Pons (tissue), 1 donor: ENCODE results near the gene CRYBG1.

Source experiments
- DNase-seq: peaks from one replicate; pipeline ENCODE4 v3.0.0-alpha.2; 2016; ENCODE audit warnings: low spot score

Gene CRYBG1

GRCh38 chr6:106591111-106591825 lies 230.8 kb downstream of the CRYBG1 start:
- no peak for DNase-seq

- no peak for DNase-seq
Observed at GRCh38 chr6:106599440-106599839, 238.9 kb downstream of the CRYBG1 start.

GRCh38 chr6:106600329-106600728 lies 239.8 kb downstream of the CRYBG1 start:
- DNase-seq = no peak

DNA sequence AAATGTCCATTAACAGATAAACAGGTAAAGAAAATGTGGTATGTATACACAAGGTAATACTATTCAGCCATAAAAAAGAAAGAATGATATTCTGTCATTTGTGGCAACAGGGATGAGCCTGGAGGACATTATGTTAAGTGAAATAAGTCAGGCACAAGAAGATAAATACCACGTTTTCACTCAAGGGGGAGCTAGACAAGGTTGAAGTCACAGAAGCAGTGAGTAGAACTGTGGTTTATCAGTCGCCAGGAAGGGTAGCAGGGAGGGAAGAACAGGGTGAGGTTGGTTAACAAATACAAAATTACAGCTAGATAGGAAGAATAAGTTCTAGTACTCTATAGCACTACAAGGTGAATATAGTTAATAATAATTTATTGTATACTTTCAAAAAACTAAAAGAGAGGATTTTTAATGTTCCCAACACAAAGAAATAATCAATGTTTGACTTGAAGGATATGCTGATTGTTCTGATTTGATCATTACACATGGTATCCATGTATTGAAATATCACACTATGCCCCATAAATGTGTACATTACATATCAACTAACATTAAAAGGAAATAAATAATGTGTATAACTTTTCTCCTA lies 247.7 kb downstream of the CRYBG1 start:
- peak; percentile 42 for DNase-seq

- DNase-seq = no peak
Observed at GRCh38 chr6:106609699-106610098, 249.2 kb downstream of the CRYBG1 start.

DNA sequence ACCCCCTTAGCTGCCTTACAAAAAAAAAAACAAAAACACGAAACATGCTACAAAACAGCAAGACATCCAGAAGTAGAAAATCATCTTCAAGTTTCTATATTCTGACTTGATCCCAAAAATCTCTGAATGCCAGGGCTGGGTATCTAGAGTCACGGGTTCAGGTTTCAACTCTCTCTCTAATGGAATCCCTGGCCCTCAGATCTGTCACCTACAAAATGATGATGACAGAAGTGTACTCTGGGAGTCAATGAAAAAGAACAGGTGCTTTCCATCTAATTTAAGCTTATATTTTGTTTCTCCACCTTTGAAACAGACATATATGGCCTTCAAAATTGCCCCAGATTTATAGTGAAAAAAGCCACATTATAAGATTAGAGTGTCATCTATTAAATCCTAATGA lies 250.5 kb downstream of the CRYBG1 start:
- no peak for DNase-seq

DNA sequence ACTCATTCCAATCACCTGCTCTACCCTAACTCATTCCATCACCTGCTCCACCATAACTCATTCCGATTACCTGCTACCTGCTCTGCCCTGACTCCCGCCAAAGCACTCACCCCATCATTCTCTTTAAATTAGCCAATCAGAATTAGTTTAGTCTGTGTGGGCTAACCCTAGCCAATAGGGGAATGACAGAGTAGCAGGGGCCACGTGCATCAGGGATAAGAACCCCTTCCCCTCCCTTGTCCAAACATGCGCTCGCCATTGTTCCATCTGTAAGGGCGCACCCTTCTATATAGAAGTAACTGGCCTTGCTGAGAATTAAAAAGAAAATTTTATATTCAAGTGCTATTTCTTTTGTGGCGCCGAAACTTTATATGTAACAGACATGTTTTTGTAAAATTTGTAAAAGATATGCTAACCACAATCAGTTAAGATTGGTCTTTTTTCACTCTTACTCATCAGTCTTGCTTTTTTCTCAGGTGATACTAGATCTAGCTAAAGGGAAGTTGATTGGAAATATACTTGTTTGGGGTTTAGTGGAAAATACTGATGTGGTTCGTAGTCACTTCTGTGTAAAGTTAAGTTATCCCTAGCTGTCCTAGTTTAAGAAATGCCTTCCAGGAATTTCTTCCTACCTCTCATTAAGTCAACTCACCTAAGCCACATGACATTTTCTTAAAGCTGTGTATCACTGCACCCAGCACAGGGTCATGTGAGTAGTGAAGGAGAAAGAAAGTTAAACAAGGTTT lies 252.3 kb downstream of the CRYBG1 start:
- no peak for DNase-seq

GRCh38 chr6:106613590-106613989 lies 253.1 kb downstream of the CRYBG1 start:
- no peak for DNase-seq

DNA sequence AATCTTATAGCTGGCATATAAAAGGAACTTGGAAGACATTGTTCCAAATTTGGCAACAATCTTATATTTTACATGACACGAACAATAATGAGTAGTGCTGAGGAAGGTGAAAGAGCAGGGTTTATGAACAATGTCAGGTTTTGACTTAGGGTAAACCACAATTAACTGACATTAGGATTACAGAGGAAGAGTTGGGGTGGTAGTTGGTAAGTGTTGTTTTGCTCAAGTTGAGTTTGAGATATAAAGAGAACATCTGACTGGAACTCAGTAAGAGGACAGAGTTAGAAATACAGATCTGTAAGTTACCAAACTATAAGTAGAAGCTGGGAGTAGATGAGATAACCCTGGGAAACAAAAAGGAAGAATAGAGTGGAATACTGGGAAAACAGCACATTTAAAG lies 253.6 kb downstream of the CRYBG1 start:
- no peak for DNase-seq

DNA sequence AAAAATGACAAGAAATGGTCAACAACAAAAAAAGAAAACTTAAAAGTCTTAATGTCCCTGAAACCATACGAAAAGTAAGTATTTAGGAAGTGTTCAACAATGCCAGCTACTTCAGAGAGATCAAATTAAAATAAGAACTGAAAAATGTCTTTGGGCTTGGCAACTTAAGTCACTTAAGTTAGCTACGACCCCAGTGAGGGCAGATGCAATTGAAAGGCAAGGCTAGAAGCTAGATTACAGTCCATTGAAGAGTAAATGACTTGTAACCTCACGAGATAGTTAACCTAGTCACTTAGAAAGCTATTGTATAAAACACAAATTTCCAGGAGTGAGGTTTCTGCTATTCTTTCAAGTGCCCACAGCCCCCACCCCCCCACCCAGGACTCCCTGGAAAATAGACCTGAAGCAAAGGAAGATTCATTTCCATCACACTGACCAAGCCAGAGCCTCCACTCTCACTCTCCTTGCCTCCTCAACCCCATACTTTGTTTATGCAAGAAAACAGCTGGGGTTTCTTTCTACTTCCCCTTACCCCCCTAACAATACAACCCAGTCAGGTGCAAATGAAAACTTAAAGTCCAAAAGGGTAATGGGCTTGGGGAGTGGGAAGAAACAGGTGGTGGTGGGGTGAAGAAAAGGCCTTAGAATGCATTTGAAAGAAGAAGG lies 254.2 kb downstream of the CRYBG1 start:
- DNase-seq = no peak

DNA sequence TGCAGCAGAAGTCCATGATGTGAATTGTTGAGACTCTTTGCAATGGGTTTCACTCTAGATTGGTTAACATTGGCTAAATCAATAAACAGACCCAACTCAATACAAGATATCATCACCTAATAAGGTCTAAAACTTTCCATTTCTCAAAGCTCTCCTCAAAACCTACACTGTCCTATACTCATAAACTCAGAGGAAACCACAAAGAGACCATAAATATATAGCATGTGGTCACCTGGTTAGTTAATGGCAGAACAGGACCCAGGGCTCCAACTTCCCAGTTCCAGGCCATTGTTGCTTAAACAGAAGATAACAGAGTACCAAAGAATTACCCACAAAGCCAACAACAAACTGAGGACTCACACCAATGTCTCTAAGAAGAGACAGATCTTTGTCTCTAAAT lies 256.8 kb downstream of the CRYBG1 start:
- no peak for DNase-seq

DNA sequence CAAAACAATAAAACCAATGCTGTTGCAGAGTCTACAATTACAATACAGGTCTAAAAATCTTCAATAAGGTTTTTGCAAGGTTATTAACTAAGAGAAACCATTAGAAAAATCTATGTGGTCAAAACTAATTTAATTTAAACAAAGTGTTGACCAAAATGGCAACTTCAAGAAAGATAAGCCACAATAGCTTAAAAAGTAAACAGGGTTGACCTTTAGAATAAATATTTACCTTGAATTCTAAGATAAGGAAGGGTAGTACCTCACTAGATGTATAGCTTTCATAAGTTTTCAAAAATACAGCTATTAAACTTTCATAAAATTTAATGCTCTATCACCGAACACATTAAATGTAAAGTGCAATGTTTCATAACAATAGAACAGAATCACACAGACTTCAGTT lies 257.3 kb downstream of the CRYBG1 start:
- no peak for DNase-seq

- DNase-seq = no peak
Observed at GRCh38 chr6:106618324-106618723, 257.8 kb downstream of the CRYBG1 start.

- DNase-seq = no peak
Observed at GRCh38 chr6:106619223-106619622, 258.7 kb downstream of the CRYBG1 start.

DNA sequence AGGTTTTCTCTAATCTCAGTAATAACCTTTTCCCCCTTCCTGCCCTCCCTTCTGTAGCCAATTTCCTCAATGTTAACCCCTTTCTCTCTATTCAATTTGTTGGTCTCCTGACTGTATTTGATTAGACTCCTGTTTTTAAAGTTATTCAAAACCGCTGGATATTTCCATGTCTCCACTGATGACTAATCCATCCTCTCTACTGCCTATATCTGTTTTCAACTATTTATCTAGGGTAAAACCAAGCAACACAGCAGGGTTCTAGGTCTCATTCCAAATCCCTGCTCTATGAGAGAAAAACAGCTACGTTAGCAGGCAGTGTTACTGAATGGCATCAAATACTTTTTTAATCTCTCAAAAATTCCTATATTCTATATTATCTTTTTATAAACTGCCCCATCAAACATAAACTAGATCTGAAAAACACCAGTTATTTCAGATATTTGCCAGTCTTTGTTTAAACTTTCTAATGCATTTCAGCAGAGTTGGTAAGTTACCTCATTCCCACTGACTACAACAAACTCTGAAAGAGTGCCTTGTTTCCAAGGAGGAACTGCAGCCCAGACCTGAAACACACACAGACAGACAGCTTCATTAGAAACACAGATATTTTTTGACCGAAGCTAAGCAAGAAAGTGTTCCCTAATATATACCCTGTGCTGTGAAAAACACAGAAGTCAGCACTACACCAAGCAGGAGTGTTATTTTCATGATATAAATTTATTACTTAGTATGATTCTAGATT lies 260.6 kb downstream of the CRYBG1 start:
- no peak for DNase-seq
